Stomach (tissue), 4 donors: ENCODE measurements around the gene XRCC5.

Source experiments
- CTCF ChIP-seq, 7 experiments: fragments of 450-650 bp in 4 of 7; fragments of 200-600 bp in 3 of 7; sonication (generic) in 3 of 7; IDR thresholded peaks; one replicate each; pipeline ENCODE4 v1.5.1; 2016 to 2019; ENCODE audit warnings: antibody characterized with exemption in 7 of 7, control low read depth in 2 of 7, mild to moderate bottlenecking in 1 of 7
- EP300 ChIP-seq: sonication (generic); formaldehyde crosslinking; IDR thresholded peaks from one replicate; pipeline ENCODE4 v1.6.1; 2017; ENCODE audit warnings: antibody characterized with exemption
- POLR2A ChIP-seq, 4 donors: fragments of 450-650 bp; IDR thresholded peaks; one replicate each; pipeline ENCODE4 v1.6.1; 2016; ENCODE audit warnings: antibody characterized with exemption in 4 of 4, control low read depth in 2 of 4, mild to moderate bottlenecking in 1 of 4, moderate library complexity in 1 of 4
- POLR2AphosphoS5 ChIP-seq, 3 donors: sonication (generic); formaldehyde crosslinking; IDR thresholded peaks; one replicate each; pipeline ENCODE4 v1.6.1; 2016; ENCODE audit warnings: antibody characterized with exemption in 3 of 3

- TF ChIP-seq CTCF (IDR thresholded peaks at IDR 0.05) (no peak), EP300 (no peak), POLR2A (IDR thresholded peaks at IDR 0.05) (no peak), POLR2AphosphoS5 (IDR thresholded peaks at IDR 0.05) (no peak)
These were observed 74.3 kb downstream of the XRCC5 start for GRCh38 chr2:216183462-216183861.
